HFFc6 (cell line): ENCODE measurements around the gene EPB41L2. TPM values are rescaled to one million over a fixed set of nuclear protein-coding genes. Genes with fewer than 3 reads are reported as not detected.
A peak's percentile ranks its signal among the peaks of the same experiment; 100 is the strongest.

Source experiments
- DNase-seq: peaks from one replicate; pipeline ENCODE4 v3.0.0-alpha.2; 2018
- H3K27ac Mint-ChIP-seq: 2 replicates; pipeline ENCODE4 v1.8.0; 2020; ENCODE audit warnings: mild to moderate bottlenecking, mixed read lengths
- H3K27me3 Mint-ChIP-seq: 2 replicates; pipeline ENCODE4 v1.8.0; 2021; ENCODE audit warnings: mild to moderate bottlenecking, moderate library complexity, mixed read lengths; ENCODE audit not compliant: insufficient read depth
- H3K36me3 Mint-ChIP-seq: 2 replicates; pipeline ENCODE4 v1.8.0; 2021; ENCODE audit warnings: low read depth, mixed read lengths
- H3K4me1 Mint-ChIP-seq: 2 replicates; pipeline ENCODE4 v1.8.0; 2020; ENCODE audit warnings: low read depth, mixed read lengths
- H3K4me3 Mint-ChIP-seq: 2 replicates; pipeline ENCODE4 v1.8.0; 2020; ENCODE audit warnings: mild to moderate bottlenecking, moderate library complexity, mixed read lengths
- H3K9me3 Mint-ChIP-seq: 2 replicates; pipeline ENCODE4 v1.8.0; 2020; ENCODE audit warnings: mild to moderate bottlenecking, mixed read lengths
- total RNA-seq, 6 experiments: library from RNA; stranded (reverse); fragmentation: NEBNext Ultra II Directional; extraction: Animal tissue kit (Norgen Biotek cat#: 25700); gene quantifications; 2 replicates in 1 of 6; 3 replicates in 5 of 6; pipeline ENCODE4 v1.2.3, GENCODE V29; 2021
- TF ChIP-seq, protein P1 (sequence below): fragments of 200-600 bp; sonication (generic); IDR thresholded peaks from 2 replicates; pipeline ENCODE4 v1.5.0; 2021; ENCODE audit warnings: antibody characterized with exemption, mild to moderate bottlenecking

The EPB41L2 gene
- total RNA-seq, 6 experiments from 2014 or later, result 39.3 to 73.8 (median 60.7) TPM

- peak; percentile 16 for DNase-seq
- Mint-ChIP-seq H3K4me1 (peaks cover 8% of the 10 kb centered on the region), H3K4me3 (no peak overlapping the region), H3K27ac (no peak overlapping the region), H3K9me3 (no peaks in the 10 kb centered on the region), H3K36me3 (peaks cover 6% of the 10 kb centered on the region; the same call in 1 of the 2 replicates), H3K27me3 (peaks cover 3% of the 10 kb centered on the region)
- TF ChIP-seq, protein P1, sequence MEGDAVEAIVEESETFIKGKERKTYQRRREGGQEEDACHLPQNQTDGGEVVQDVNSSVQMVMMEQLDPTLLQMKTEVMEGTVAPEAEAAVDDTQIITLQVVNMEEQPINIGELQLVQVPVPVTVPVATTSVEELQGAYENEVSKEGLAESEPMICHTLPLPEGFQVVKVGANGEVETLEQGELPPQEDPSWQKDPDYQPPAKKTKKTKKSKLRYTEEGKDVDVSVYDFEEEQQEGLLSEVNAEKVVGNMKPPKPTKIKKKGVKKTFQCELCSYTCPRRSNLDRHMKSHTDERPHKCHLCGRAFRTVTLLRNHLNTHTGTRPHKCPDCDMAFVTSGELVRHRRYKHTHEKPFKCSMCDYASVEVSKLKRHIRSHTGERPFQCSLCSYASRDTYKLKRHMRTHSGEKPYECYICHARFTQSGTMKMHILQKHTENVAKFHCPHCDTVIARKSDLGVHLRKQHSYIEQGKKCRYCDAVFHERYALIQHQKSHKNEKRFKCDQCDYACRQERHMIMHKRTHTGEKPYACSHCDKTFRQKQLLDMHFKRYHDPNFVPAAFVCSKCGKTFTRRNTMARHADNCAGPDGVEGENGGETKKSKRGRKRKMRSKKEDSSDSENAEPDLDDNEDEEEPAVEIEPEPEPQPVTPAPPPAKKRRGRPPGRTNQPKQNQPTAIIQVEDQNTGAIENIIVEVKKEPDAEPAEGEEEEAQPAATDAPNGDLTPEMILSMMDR, result peak; percentile 98
Observed at GRCh38 chr6:130872250-130873095, 190.6 kb downstream of the EPB41L2 start.

DNA sequence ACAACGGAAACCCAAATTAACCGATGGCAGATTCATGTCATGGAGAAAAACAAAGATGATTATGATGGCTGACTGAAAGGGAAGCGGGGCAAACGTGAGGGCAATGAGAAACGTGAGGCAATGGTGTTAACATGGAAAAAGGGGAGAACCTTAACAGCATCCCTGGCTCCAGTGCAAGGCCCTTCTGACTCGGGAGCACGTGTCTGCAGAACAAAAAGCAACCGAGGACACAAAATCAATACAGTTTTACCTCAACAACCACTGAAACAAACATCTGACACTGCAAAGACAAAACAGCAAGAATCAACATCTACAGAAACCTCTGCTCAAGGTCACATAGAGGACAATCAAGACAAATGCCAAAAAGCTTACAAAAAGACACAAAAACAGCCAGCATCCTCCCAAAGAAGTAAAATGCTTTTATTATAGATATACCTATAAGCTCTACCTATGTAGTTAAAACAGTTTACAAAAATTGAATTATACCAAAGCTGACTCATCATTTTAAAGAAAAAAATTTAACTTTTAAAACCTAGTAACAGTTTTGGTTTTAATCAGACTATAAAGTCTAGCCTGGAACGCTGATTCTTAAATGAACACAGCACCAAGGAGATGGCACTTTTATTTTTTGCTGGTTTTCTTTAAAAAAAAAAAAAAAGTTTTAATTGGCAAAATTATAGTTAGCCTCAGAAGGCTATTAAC lies 192.7 kb downstream of the EPB41L2 start:
- H3K4me1 Mint-ChIP-seq, result peaks cover 8% of the 10 kb centered on the region
- no peak overlapping the region for H3K4me3 Mint-ChIP-seq
- H3K9me3 Mint-ChIP-seq, result no peaks in the 10 kb centered on the region
- no peak for DNase-seq
- peaks cover 6% of the 10 kb centered on the region; the same call in 1 of the 2 replicates for H3K36me3 Mint-ChIP-seq
- TF ChIP-seq, protein P1, result no peak
- peaks cover 3% of the 10 kb centered on the region for H3K27me3 Mint-ChIP-seq
- H3K27ac Mint-ChIP-seq, result no peak overlapping the region

- Mint-ChIP-seq H3K27ac (no peak overlapping the region), H3K9me3 (no peaks in the 10 kb centered on the region), H3K27me3 (peaks cover 3% of the 10 kb centered on the region; the same call in 1 of the 2 replicates), H3K36me3 (peaks cover 6% of the 10 kb centered on the region; the same call in 1 of the 2 replicates), H3K4me1 (peaks cover 8% of the 10 kb centered on the region), H3K4me3 (no peak overlapping the region)
- no peak for DNase-seq
- TF ChIP-seq, protein P1, result no peak
Observed at GRCh38 chr6:130869681-130870080, 193.4 kb downstream of the EPB41L2 start.

GRCh38 chr6:130865793-130866192 lies 197.3 kb downstream of the EPB41L2 start:
- no peaks in the 10 kb centered on the region for H3K9me3 Mint-ChIP-seq
- H3K4me3 Mint-ChIP-seq, result no peak overlapping the region
- no peak overlapping the region for H3K27ac Mint-ChIP-seq
- DNase-seq, result no peak
- TF ChIP-seq, protein P1, result no peak
- peaks cover 3% of the 10 kb centered on the region; the same call in 1 of the 2 replicates for H3K27me3 Mint-ChIP-seq
- peaks cover 6% of the 10 kb centered on the region; the same call in 1 of the 2 replicates for H3K36me3 Mint-ChIP-seq
- H3K4me1 Mint-ChIP-seq, result no peaks in the 10 kb centered on the region

DNA sequence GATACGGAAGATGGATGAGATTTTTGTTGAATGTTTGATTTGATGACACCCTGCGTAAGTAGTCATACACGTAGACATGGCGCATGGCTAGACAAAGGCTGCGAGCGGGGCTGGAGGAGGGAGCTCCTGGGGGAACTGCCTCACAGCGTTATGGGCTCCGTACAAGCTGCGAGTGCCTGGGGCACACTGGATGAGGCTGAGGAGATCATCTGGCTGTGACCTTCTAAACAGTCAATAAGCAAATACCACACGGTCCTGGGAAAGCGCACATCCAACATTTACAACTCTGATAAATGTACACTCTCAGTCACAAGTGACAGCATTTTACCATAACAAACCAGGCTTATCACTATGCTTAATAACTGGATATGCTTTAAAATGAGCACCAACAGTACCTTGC lies 198.7 kb downstream of the EPB41L2 start:
- TF ChIP-seq, protein P1, result no peak
- H3K27me3 Mint-ChIP-seq, result peaks cover under 1% of the 10 kb centered on the region; the same call in 1 of the 2 replicates
- no peak for DNase-seq
- H3K36me3 Mint-ChIP-seq, result peaks cover 7% of the 10 kb centered on the region; the same call in 1 of the 2 replicates
- no peak overlapping the region for H3K27ac Mint-ChIP-seq
- H3K4me3 Mint-ChIP-seq, result no peak overlapping the region
- no peaks in the 10 kb centered on the region for H3K9me3 Mint-ChIP-seq
- H3K4me1 Mint-ChIP-seq, result no peaks in the 10 kb centered on the region
